GM21526 (cell line): ENCODE data around the gene RER1.
"Not testable (repeated sequence)": the region's sequence is repeated elsewhere in the genome, so short reads cannot be mapped to it uniquely, and the experiment has no call there.

ENCODE experiments used
- ATAC-seq: cut with Tn5 transposase; IDR thresholded peaks from one replicate; pipeline ENCODE4 v1.9.1; 2021; ENCODE audit warnings: moderate library complexity; ENCODE audit not compliant: unreplicated experiment, low FRiP score

The RER1 gene

DNA sequence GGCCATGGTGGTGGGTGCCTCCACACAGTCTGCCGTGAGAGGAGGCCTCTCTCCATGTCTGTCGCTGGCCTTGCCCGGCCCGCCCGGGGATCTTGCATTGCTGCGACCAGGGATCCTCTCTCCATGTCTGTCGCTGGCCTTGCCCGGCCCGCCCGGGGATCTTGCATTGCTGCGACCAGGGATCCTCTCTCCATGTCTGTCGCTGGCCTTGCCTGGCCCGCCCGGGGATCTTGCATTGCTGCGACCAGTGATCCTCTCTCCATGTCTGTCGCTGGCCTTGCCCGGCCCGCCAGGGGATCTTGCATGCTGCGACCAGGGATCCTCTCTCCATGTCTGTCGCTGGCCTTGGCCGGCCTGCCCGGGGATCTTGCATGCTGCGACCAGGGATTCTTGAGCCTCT, 48.7 kb downstream of the RER1 start:
- ATAC-seq = not testable (repeated sequence)

GRCh38 chr1:2441746-2442145, 50.1 kb downstream of the RER1 start:
- no peak for ATAC-seq

GRCh38 chr1:2442661-2443060, 51.0 kb downstream of the RER1 start:
- no peak for ATAC-seq

DNA sequence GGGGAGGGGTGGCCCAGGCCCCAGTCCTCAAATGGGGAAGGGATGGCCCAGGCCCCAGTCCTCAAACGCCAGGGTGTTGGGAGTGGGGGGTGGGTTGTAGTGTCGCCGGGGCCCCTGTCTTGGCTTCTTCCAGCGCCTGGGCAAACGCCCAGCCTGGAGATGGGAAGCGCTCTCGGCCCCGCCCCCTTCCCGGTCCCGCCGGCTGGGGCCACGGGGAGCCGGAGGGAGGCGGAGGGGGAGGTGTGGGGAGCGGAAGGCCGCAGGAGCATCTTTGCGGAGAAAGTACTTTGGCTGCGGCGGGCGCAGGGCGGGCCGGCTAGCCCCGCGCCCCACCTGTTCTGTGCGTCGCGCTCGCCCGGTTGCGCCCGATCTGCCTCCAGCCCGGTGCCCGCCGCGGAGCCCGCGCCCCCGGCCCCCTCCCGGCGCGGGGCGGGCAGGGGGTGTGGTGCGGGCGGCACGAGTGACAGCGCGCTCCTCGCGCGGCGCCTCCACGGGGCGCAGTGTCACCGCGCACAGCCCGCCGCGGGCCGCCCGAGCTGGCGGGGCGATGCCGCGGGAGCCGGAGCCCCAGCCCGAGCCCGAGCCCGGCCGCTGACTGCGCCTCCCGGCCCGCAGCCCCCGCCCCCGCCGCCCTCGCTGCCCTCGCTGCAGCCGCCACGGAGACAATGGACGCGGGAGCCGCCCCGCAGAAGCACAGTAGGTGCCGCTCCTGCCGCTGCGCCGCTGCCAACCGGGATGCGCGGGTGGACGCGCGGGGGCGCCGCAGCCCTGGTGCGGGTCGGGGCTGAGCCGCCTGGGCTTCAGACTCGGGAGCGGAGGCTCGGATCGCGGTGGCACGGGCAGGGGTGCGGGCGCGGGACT, 51.9 kb downstream of the RER1 start:
- ATAC-seq = no peak

DNA sequence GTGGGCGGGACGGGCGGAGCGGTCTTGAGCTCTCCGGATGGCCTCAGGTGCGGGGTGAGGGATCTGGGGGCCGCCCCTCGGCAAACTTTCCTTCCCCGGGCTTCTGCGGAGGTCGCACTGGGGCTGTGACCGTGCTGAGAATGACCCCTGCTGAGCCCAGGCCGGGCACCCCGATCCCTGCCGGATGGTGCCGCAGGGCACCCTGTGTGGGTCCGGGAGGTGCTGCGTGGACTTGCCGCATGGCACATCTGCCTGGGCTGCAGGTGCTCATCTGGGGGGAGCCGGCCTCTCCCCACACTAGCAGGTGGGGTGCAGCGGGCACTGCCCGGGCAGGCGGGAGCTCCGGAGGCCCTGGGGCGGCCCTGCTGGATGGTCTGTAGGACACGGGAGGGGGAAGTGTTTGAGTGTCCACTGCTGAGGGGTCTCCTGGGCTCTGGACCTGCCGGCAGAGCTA, 52.5 kb downstream of the RER1 start:
- no peak for ATAC-seq

GRCh38 chr1:2445162-2445822, 53.7 kb downstream of the RER1 start:
- ATAC-seq = no peak

GRCh38 chr1:2445823-2446215, 54.2 kb downstream of the RER1 start:
- ATAC-seq = no peak

- ATAC-seq = no peak
Measured at GRCh38 chr1:2446394-2446793, 54.8 kb downstream of the RER1 start.

DNA sequence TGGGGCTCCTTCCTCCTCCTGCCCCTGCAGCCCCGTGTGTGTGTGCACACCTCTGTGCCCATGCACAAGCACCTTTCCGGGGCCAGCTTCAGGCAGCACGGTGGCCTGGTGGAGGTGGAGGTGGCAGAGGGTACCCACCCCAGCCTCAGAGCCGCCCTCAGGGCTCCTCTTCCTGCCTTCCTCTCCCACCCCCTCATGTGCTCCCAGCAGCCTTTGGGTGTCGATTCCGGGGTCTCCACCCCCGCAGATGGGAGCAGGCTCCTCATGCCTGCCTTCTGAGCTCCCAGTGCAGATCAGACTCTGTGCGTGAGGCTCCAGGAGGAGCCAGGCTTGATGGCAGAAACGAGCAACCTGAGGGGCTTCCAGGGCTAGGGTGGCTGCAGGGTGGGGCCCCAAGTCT, 55.2 kb downstream of the RER1 start:
- ATAC-seq = no peak

GRCh38 chr1:2447276-2448097, 55.8 kb downstream of the RER1 start:
- ATAC-seq = no peak

DNA sequence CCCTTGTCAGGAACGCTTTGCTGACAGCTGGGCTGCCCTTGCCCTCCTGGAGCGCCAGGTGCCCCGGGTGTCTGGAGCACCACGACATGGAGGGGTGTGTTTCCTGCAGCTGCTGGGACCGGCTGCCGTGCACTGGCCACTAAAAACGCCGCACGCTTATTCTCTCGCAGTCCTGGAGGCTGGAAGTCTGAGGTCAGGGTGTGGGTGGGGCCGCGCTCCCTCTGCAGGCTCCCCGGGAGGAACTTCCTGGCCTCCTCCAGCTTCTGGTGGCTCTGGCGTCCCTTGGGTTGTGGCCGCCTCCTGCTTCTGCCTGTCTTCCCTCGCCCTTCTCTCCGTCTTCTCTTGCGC, 56.4 kb downstream of the RER1 start:
- no peak for ATAC-seq

DNA sequence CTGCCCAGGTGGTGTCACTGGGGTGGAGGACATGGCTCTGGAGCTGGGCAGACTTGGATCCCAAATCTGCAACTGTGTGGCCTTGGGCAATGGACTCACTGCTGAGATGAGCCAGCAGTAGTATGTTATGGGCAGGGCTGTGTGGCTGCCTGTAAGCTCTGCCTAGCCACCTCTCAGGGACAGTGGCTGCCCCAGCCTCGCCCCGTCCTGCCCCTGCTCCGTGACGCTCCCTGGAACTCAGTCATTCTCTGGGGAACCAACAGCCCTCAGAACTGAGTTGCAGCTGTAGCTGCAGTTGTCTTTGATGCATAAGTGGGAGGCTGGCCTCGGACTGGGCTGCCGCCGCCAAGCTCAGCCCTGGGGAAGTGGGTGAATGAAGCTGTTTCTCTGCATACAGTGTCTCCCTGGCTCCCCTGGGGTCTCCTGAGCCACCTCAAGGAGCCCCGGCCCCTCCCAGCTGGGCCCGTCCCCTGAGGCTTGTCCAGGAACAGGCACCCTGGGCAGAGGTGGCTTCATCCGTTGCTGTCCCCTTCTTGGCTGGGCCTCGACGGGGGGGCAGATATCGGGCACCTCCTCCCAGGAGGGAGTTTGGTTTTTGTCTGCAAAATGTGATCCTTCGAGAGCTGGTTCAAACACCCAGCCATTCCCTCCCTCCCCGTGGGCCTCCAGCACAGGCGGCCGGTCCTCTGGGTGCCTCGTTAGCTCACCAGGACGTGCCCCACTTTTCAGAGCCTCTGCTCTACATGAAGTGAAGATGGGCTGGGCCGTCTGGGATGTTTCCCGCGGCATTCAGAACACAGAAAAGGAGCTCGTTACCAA, 58.2 kb downstream of the RER1 start:
- ATAC-seq = no peak

DNA sequence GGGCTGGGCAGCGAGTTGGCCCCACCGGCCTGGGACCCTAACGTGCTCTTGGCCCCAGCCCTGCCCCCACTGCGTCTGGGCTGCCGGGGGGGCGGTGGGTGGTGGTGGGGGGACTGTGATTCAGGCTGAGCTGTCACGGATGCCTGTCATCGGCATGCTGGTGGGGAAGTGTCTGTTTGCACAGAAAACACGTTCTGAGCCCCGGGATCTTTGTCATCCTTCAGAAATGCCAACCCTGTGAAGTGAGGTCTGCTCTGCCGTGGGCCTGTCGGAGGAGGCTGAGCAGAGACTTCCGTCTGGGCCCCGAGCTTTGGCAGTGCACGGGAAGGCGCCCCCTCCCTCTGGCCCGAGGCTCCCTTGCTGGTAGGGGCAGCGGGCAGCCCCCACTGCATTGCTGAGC, 60.1 kb downstream of the RER1 start:
- ATAC-seq = no peak

DNA sequence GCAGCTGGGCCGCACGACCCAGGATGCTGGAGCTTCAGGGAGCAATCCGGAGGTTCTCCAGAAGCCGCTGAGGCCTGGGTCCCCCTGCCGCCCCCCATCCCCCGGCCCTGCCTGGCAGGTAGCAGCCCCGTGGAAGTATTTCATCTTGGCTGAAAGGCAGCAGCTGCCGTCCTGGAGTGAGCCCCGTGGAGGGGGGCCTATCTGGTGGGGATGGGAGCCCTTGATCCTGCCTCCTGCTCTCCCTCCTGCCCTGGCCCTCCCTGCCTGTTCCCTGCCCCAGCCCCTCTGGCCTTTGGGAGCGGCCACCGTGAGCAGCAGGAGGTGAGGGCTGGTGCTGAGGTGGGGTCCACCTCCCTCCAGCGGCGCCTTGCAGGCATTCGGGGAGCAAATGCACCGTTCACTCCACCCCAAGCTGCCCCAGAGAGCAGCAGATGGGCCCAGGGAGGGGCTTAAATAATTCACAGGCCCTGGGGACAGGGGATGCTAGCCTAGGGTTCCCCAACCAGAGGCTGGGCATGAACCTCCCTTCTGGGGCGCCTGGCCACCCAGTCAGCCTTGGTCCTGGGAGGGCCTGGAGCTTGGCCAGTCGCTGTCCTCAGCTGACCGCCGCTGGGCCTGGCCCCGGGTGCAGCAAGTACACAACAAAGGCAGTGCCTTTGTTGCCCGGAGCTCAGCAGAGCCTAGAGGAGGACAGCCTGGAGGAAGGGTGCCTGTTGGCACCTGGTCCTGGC, 60.7 kb downstream of the RER1 start:
- no peak for ATAC-seq

DNA sequence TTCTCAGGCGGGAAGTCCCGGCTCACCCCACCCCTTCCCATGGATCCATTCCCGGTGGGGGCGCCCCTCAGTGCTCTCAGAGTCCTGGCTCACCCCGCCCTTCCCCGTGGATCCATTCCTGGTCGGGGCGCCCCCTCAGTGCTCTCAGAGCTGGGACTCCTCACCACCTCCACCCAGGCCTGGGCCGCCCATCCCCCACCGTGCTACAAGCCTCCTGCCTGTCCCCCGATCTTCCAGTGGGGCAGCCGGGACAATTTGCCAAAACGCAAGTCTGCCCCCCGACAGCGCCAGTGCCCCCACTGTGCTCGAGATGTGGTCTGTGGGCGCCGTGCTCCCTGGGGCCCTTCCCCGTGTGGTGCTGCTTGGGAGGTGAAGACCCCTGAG, 61.3 kb downstream of the RER1 start:
- no peak for ATAC-seq

GRCh38 chr1:2454227-2454626, 62.6 kb downstream of the RER1 start:
- no peak for ATAC-seq
